NCI-H2081 (cell line): ENCODE measurements around the gene MMP21.
A peak's percentile ranks its signal among the peaks of the same experiment; 100 is the strongest.

Experiments
- DNase-seq, 2 experiments: peaks; one replicate each; lab custom pipeline; 2025; lab: John Stamatoyannopoulos, UW

Gene MMP21, protein sequence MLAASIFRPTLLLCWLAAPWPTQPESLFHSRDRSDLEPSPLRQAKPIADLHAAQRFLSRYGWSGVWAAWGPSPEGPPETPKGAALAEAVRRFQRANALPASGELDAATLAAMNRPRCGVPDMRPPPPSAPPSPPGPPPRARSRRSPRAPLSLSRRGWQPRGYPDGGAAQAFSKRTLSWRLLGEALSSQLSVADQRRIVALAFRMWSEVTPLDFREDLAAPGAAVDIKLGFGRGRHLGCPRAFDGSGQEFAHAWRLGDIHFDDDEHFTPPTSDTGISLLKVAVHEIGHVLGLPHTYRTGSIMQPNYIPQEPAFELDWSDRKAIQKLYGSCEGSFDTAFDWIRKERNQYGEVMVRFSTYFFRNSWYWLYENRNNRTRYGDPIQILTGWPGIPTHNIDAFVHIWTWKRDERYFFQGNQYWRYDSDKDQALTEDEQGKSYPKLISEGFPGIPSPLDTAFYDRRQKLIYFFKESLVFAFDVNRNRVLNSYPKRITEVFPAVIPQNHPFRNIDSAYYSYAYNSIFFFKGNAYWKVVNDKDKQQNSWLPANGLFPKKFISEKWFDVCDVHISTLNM

DNA sequence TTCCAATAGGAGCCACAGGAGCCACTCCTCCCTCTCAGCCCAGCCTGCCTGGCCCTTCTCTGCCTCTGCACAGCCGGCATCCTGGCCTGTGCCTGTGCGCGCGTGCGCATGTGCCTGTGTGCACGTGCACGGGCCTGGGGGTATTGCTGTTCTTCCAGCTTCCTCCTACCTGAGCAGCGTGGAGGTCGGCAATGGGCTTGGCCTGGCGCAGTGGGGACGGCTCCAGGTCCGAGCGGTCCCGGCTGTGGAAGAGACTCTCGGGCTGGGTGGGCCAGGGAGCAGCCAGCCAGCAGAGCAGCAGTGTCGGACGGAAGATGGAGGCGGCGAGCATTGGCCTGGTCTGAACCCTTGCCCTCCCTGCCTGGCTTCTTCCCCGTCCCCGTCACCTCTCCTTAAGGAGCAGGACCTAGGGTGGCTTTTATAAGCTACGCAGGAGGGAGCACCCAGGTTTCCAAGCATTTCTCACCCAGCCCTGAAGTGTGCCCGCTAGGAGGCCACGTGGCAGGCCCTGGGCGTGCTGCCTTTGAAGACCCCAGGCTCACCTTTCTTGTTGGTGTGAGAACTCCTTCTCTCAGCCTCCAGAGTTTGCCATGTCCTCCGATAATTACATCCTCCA, at the start of gene MMP21:
Gene MMP21 (minus strand): TSS at position 331 of the 616 bp plus-strand sequence. CDS start 0 bp downstream, at position 331.
- DNase-seq: no peak

DNA sequence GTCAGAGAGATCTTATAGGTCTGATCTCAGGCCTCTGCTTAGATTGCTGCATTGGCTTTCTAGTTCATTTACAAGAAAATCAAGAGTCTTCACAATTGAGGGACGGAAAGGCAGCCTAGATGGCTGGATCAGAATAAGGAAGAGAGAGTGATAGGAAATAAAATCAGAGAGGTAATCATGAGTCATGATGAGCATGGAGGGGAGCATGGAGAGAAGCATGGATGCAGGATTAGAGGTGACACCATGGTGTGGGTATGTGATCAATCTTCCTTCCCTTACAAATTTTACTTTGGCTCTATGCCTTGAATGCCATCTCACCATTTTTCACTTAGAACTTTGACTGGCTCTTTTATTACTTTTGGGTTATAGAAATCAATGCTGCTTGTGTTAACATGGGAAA, 49.1 kb upstream of the MMP21 start:
- no peak for DNase-seq

DNA sequence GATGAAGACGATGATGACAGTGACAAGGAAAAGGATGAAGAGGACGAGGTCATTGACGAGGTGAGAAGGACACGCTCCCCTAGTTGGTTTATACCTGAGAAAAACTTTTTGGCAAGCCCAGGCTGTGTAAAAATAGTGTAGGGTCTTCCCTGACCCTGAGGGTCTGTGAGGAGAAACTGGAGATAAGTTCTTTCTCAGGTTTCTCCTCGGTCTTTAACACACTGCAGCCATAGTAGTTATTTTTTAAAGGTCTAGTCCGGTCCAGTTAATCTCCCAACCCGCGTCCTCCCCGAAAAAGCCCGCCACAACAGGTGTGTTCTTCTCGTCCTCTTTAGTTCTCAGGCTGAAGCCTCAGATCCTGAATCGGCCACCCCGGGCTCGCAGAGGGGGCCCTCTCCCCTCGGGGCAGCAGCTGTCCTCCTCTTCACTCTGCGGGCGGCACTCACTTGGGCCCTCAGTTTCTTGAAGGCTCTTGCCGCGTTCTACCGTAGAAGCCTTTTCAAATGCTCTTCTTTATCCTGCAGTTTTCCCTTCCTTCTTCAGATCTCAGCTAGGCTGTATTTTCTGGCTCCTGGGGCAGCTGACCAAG, 48.1 kb upstream of the MMP21 start:
- no peak for DNase-seq

DNA sequence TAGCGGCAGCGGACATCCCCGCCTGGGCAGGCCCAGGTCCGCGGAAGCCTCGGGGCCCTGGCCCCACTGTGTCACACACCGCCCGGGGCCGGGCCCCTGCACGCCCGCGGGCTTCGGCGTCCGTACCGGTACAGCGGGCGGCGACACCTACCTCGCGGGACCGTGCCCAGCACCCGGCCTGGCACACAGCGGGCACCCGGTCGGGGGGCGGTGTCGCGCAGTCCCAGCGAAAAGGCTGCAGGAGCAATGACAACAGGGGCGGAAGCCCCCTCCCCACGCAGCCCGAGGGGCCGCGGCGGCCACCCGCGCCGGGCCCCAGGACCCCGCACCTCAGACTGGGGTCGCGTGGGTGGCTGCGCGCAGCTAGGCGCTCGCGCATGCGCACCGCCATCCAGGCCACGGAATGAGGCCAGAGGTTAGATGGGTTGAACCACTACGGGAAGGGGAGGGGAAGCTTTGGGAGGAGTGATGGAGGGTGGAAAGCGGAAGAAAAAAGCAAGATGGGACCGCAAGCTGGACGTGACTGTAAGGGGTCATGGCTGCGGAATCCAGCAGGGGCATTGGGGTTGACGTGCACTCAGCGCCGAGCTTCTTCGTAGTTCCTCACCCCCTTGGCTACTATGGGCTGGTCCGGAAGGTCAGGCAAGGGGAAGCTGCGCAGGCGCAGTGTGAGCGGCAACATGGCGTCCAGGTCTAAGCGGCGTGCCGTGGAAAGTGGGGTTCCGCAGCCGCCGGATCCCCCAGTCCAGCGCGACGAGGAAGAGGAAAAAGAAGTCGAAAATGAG, 47.4 kb upstream of the MMP21 start, which contains the start of the genes BCCIP and UROS:
Gene BCCIP (plus strand): TSS at position 669 of the 785 bp plus-strand sequence. CDS start 12 bp downstream, at position 681.
Gene UROS (minus strand): TSS at position 381 of the 785 bp plus-strand sequence. CDS start 6,759 bp downstream, outside the sequence.
- DNase-seq: peak; percentile 76 to 84

DNA sequence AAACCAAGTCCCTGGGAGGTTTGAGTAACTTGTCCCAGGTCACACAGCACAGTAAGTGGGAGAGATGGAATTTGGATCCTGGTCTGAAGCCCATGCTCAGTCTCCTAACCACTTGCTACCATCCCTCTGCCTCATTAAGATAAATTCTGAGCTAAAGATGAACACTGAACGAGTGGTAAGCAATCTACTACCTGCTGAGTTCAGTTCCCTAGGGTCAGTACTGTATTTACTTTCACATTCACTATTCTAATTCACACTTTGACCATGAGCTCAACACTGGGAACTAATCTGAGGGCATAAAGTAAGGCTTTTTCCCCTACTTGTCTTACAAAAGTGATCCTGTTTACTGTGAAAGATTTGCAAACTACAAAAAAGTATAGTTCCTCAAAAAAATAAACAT, 45.1 kb upstream of the MMP21 start:
- DNase-seq: no peak

DNA sequence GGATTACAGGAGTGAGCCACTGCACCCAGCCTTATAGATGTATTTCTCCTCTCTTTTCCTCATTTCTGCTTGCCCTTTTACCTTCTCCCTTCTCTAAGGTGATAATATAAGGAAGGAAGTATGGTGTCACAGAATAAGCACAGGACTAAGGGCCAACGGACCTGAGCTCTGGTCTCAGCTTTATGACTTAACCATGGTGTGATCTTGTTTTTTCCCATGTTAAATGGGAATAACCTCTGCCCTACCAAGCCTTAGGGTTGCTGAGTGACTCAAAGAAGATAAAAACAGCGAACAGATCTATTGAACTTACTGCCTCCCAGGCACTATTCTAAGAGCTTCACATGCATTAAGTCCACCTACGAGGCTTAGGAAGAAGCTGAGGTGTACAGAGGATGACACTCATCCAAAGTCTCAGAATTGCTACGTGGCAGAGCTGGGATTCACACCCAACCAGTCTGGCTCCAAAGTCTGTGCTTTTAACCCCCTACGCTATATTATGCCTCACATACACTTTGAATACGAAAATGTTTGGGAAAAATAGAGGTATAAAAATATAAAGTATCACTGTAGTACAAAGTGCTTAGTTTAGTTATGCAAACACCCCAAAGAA, 41.8 kb upstream of the MMP21 start:
- no peak for DNase-seq

DNA sequence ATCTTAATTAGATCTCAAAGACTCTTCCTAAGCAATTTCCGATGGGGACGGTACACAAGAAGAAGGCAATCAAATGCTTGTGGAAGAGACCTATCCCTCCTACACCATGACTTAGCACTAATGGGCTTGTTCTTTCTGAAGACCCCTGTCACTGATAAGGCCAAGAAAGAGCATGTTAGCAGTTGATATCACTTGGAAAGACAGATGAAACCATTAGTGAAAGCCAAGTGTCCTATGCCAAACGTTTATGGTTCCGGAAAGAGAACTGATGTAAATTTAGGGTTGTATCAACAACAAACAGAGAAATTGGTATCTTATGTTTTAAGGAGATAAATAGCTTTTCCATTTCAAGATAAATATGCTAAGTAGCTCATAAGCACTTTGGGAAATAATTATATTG, 40.9 kb upstream of the MMP21 start:
- DNase-seq: no peak

DNA sequence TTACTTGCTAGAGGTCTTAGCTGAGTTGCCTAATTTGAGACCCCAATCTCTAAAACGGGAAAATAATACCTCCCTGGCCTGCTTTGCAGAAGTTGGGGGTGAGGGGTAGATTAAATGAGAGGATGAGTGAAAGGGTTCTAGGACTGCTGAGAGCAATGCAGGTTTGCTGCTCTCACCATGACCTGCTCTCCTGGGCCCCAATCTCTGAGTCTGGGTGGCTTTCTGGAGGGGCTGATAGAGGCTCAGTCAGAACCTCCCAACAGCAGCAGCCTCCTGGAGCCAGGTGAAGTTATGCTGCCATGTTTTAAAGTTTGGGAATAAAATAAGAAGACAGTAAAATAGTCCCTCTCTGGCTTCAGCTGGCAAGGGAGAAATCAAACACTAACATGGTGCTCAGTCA, 40.1 kb upstream of the MMP21 start:
- DNase-seq: no peak

DNA sequence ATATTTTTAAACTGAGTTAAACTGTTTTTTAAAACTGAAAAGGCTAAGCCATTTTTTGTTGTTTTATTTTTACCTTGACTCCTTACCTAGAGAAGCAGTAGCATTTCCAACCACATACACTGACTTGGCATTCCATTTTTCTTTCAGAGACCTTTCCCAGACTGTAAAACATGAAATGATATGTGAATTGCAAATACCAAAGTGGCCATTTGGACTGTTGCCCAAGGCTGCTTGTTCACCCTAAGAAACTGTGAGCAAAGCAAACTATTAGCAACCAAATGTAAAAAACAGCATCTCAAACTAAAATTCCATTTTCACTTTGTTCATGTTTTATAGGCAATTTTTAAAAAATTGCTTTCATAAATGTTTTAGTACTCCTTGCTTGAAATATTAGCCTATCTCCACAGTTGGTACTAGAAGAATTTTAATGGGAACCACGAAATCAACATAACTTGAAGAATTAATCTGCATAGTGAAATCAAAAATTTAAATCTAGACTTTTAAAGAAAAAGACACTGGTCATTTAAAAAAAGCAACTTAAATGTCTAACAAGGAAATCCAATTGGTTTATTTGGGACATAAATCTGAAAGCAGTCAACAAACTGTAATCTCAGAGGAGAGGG, 36.6 kb upstream of the MMP21 start:
- no peak for DNase-seq

DNA sequence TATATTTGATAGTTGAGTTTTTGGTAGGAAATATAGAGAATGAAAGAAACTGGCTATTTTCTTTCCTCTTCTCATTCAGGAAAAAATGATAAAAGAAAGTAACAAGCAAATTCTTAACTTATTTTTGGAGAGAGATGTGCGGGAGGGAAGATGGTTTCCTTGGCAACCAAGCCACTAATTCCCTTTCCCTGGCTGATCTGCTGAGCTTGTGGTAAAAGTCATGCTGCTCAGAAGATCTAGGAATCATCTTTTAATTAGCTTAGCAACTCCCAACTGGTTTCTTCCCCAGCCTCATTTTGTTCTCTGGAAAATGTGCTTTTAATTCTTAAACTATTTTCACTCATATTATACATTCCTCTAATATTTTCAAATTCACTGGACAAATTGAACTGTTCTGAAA, 35.6 kb upstream of the MMP21 start:
- no peak for DNase-seq

DNA sequence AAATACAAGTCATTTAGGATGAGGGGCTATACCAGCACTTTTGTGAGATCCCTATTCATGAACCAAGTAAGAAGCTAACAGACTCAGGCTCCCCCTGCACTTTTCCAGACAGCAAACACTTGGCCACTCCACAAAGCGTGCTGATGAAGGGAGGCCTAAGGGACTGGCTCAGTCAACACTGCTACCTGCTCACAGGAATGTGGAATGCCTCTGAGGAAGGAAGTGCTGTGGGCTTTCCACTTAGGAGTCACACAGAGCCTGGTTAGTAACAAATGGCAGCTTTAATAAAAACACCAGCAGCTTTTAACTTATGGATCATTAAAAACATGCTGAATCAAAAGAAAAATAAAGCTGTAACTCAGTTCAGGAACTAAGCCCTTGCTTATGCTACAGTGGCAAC, 32.4 kb upstream of the MMP21 start:
- DNase-seq: no peak

DNA sequence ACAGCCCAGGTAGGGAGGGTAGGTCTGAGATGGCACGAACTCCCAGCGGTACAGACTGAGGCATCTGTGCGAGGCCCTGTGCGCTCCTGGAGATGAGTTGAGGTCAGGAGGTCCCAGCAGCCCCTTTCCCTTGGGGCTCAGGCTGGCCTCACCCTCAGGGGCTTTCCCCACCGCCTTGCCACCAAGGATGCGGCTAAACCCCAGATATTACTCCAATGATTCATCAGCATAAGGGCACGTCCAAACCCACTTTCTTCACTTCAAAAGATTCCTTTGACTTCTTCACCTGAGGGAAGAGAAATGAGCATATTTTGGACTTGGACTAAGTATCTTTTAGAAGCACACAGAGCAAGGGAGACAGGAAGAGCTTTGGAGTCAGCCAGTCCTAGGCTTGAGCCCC, 27.1 kb upstream of the MMP21 start:
- DNase-seq: no peak

DNA sequence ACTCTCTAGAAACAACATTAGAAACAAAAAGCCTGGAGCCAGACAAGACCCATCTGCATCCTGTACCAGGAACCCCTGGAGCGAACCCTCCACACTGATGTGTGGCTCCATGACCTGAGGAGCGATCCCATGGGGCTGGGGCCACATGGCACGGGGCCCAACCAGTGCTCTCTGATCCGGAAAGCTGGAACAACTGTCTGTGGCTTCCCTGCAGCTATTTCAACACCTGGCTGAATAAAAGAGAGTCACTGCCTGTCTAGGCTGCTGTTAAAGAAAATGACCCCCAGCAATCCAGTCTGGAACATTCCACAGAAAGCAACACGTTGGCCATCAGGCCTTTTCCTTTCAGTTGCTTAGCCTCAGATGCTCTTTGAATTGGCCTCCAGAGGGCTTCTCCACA, 26.5 kb upstream of the MMP21 start:
- no peak for DNase-seq

DNA sequence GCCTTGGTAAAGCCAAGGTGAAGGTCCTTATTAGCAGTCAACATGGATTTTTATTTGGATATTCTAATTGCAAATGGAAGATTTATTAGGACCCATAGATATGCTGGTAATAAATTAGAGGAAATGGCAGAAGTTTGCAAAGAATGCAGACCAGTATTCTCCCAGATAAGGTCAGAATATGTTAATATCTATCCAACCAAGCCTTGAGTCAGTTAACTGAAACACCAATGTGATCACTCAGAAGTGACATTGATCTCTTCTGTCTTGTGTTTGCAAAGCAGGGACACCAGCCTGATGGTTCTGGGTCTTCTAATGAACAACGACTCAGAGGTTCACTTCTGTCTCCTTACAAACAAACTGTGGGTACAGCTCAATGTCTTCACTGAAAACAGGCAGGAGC, 26.0 kb upstream of the MMP21 start:
- no peak for DNase-seq

DNA sequence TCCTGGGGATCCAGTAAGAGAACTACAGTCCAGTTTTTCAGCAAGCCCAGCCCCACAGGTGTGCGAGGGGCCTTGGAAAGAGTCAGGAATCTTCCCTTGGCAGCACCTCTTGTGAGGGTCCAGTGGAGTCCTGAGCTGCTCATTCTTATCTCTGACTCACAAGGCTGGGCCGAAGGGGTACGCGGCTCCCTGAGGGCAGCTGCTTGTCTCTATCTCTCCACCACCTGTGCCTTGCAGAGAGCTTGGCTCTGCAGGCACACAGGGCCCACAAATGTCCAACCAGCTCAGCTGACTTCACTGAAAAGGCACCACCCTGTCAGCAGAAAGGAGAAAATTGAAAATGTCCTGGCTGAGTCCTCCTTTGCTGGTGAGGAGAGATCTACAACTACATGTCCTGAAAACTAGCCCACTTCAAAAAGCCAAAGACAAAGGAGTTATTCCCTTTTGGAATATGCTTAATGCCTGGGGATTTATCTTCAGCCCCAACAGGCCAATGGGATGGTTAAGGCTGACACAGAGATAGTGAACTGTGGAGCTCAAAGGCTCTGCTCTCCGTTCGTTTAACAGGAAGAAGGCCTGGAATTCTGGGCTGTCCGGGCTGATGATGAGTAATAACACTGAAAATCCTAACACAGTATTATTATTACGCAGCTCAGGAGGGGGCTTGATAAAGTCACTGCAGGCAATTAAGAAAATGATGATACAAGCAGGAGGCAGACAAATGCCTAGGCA, 24.0 kb upstream of the MMP21 start:
- no peak for DNase-seq

DNA sequence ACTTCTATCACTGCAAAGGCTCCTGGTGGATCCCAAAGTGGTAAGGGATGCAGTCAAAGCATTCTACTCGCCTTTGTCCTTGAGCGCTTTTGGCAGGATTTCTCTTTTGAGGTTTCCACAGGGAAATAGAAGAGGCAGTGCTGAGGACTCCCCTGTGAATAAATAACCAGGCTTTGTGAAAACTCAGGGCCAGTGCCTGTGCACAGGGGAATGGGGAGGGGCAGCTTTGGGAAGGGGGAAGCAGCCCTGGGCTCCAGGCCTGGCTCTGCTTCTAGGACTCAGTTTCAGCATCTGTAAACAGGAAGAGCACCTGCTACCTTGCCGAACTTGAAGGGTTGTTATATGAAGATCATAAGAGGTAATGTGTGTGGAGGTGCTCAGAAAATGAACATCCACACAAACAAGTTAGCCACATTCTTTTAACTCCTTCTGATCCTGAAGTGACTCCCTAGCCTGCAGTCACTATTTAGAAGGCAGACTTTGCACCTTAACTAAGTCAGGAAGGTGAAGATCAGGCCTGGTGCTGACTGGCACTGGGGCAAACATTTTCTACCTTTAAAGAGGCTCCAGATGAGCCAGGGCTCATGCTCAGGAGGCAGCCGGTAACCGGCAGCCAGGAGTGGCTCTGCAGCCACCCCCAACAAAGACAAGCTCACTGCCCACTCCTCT, 22.5 kb upstream of the MMP21 start:
- no peak for DNase-seq

DNA sequence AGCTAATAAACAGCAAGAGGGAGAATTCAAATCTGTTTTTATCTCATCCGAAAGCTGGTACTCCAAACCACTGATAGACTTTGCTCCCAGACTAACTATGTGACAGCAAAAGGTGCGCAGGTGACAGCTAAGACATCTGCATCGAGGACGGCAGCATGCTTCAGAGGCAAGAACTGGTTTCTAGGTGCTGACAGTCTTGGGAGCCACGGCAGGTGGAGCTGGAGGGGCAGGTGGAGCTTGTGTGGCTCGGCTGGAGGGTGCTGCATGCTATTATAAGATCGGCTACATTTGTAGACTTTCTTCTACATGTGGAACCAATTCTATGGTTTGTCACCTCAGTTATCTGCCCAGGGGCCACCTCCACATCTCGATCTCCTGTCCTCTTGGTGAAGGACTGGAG, 21.8 kb upstream of the MMP21 start:
- no peak for DNase-seq

DNA sequence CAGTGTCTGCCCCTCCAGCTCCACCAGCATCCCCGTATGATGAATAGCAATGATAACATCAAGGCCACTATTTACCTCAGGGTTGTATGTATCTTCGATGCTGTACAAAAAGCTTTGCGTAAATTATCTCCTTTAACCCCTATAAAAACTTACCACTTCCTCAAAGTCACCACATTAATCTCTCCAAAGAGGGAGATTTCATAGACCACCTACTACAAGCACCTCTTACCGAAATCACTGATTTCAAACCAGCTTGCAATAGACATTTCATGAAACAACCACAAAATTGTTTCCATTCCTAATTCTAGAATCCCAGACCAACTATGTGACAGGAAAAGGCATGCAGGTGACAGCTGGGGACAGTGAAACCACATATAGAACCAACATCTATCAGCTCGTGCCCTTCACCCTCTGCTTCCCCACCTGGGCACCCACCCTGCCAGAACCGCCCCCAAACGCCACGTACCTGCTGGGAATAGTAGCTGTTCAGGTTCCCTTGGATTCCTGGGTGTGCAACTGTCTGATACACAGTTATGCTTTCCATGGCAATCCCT, 20.1 kb upstream of the MMP21 start:
- DNase-seq: no peak

DNA sequence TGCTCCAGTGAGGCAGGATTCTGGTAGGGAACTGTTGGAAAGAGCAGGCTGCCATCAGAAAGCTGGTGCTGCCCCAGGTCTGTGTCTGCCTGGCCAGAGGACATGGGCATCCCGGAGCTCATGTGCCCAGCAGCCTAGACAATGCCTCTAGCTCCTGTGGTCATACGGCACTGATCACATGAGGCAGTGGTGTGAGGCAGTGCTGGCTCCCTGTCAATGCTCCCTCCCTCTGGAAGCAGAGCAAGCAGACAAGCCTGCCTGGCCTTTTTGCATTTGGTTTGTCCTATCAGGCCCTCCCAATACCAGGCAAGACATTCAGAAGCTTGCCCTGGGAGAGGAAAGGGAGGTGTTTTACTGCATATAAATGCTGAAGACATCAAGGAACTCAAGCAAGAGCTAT, 19.5 kb upstream of the MMP21 start:
- DNase-seq: no peak
